Measurements from ENCODE around the gene PER3.

Gene PER3

GRCh38 chr1:7885513-7886404 is 101.7 kb downstream of the PER3 start:
- no peaks in the 10 kb centered on the region for H3K36me3 Mint-ChIP-seq (ENCODE audit: low read depth)
- TF ChIP-seq, protein P1, sequence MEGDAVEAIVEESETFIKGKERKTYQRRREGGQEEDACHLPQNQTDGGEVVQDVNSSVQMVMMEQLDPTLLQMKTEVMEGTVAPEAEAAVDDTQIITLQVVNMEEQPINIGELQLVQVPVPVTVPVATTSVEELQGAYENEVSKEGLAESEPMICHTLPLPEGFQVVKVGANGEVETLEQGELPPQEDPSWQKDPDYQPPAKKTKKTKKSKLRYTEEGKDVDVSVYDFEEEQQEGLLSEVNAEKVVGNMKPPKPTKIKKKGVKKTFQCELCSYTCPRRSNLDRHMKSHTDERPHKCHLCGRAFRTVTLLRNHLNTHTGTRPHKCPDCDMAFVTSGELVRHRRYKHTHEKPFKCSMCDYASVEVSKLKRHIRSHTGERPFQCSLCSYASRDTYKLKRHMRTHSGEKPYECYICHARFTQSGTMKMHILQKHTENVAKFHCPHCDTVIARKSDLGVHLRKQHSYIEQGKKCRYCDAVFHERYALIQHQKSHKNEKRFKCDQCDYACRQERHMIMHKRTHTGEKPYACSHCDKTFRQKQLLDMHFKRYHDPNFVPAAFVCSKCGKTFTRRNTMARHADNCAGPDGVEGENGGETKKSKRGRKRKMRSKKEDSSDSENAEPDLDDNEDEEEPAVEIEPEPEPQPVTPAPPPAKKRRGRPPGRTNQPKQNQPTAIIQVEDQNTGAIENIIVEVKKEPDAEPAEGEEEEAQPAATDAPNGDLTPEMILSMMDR (IDR thresholded peaks at IDR 0.05; ENCODE audit: unreplicated experiment in 3 of 3): no peak
- H3K4me1 Mint-ChIP-seq: no peaks in the 10 kb centered on the region
- H3K27ac Mint-ChIP-seq: no peak overlapping the region
- H3K27me3 Mint-ChIP-seq (ENCODE audit: low read depth): peaks cover 37% of the 10 kb centered on the region
- no peak overlapping the region for H3K4me3 Mint-ChIP-seq
- H3K9me3 Mint-ChIP-seq: no peaks in the 10 kb centered on the region

GRCh38 chr1:7886405-7886745 is 102.3 kb downstream of the PER3 start:
- Mint-ChIP-seq H3K27me3 (ENCODE audit: low read depth) (peaks cover 37% of the 10 kb centered on the region), H3K27ac (no peak overlapping the region), H3K36me3 (ENCODE audit: low read depth) (no peaks in the 10 kb centered on the region), H3K4me3 (no peak overlapping the region), H3K4me1 (no peaks in the 10 kb centered on the region), H3K9me3 (no peaks in the 10 kb centered on the region)
- TF ChIP-seq, protein P1 (IDR thresholded peaks at IDR 0.05; ENCODE audit: unreplicated experiment in 3 of 3): no peak

DNA sequence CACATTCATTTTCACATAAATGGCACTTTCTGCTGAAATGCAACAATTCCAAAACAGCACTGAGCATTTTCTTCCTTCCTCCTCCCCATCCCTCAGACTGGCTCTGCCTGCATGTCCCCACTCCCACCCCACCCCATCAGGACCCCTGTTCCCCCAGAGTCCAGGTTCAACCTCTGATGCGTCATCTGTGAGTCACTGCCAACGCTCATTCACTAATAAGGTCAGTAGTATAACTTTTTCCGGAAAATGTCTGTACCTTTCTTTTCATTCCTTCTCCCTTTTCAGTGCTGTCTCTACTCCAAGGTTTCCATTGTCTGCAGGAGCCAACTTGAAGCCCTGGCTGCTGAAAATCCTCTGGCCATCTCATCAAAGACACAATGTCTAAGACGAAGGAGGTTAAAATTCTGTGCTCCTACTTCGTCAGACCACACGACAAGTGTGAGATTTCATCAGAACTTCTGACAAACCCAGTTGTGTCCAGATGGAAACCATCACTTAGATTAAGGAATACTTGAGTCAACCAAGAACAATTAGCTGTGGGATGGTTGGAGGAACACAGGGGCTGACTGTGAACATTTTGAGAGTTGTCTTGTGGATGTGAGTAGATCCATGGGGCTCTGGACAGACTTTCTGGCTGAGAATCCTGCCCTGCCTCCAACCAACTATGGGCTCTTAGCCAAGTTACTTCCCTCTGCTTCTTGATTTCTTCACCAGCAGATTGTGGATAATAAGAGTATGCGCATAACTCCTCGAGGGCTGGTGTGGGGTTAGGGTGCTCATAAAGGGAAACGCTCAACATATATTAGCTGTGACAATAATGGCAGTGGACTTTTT is 104.4 kb downstream of the PER3 start:
- Mint-ChIP-seq H3K4me1 (no peaks in the 10 kb centered on the region), H3K36me3 (ENCODE audit: low read depth) (no peaks in the 10 kb centered on the region), H3K27me3 (ENCODE audit: low read depth) (peaks cover 41% of the 10 kb centered on the region), H3K27ac (no peak overlapping the region), H3K4me3 (no peak overlapping the region), H3K9me3 (no peaks in the 10 kb centered on the region)
- TF ChIP-seq, protein P1 (IDR thresholded peaks at IDR 0.05; ENCODE audit: unreplicated experiment in 3 of 3): no peak

- TF ChIP-seq, protein P1 (IDR thresholded peaks at IDR 0.05; ENCODE audit: unreplicated experiment in 3 of 3): no peak
- H3K4me1 Mint-ChIP-seq: no peaks in the 10 kb centered on the region
- H3K4me3 Mint-ChIP-seq: no peak overlapping the region
- H3K9me3 Mint-ChIP-seq: no peaks in the 10 kb centered on the region
- H3K36me3 Mint-ChIP-seq (ENCODE audit: low read depth): no peaks in the 10 kb centered on the region
- H3K27ac Mint-ChIP-seq: no peak overlapping the region
- peaks cover 28% of the 10 kb centered on the region for H3K27me3 Mint-ChIP-seq (ENCODE audit: low read depth)
These were observed 106.8 kb downstream of the PER3 start for GRCh38 chr1:7890853-7891252.

DNA sequence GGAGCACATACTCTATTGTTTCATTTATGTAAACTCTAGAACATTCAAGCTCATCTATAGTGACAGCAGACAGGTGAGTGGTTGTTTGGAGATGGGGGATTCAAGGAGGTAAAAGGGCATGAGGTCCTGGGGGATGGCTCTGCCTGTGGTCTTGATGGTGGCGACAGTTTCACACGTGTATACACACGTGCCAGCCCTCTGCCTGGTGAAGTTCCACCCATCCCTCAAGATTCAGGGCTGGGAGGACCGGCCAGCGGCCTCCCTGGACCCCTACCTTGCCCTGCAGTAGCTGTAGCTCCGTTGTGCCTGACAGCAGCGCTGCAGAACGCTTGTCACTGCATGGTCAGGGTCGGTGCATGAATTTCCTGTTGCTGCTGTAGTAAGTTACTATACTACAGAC is 107.7 kb downstream of the PER3 start:
- Mint-ChIP-seq H3K9me3 (no peaks in the 10 kb centered on the region), H3K4me1 (no peaks in the 10 kb centered on the region), H3K27ac (no peak overlapping the region), H3K4me3 (no peak overlapping the region), H3K27me3 (ENCODE audit: low read depth) (peaks cover 20% of the 10 kb centered on the region), H3K36me3 (ENCODE audit: low read depth) (no peaks in the 10 kb centered on the region)
- TF ChIP-seq, protein P1 (IDR thresholded peaks at IDR 0.05; ENCODE audit: unreplicated experiment in 3 of 3): no peak

Data from nephron (organoid).